ENCODE data around the gene ME2.

DNA sequence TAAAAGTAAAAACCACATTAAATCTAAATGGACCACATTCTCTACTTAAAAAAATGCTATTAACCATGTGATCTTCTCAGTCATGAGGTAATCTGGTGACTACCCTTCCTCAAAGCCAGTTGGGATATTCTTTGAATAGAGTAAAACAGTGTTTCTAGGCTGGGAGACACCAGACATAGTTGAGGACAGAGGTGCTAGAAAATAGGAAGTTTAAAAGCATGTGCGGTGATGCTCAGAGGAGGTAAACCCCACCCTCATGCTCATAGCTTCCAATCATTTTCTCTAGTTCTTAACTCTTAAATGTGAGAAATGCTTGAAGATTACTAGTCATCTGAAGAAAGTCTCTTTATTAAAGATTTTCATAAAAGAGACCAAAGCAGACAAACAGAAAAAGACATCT lies 58.3 kb downstream of the ME2 start:
- TF ChIP-seq CTCF (IDR thresholded peaks at IDR 0.05) (no peak), POLR2A (IDR thresholded peaks at IDR 0.05) (no peak)

Measured in stomach (tissue), 4 donors.